H1 (cell line): Measurements from ENCODE around the gene SMYD1. TPM values are rescaled to one million over a fixed set of nuclear protein-coding genes. Genes with fewer than 3 reads are reported as not detected.

Experiments
- CTCF ChIA-PET: fragments of 300-600 bp; sonication (Branson Sonifier 250); formaldehyde crosslinking; loops from one replicate; lab custom pipeline; 2021; ENCODE audit not compliant: partially characterized antibody; lab: Charles Lee
- POLR2A ChIA-PET: fragments of 300-600 bp; sonication (Branson Sonifier 250); formaldehyde crosslinking; loops from one replicate; lab custom pipeline; 2021; ENCODE audit warnings: inconsistent platforms; ENCODE audit not compliant: partially characterized antibody; lab: Charles Lee
- DNase-seq, 2 experiments: peaks; one replicate each; pipeline versions ENCODE4 v3.0.0 to v3.0.0-alpha.2; 2010 to 2022; ENCODE audit warnings: low spot score in 2 of 2, low read depth in 1 of 2, mixed read lengths in 1 of 2
- FAIRE-seq: peaks from 2 replicates; lab custom pipeline; 2011; peaks lifted over from hg19 to GRCh38; lab: Jason Lieb, UNC
- H2AFZ ChIP-seq: 2 replicates; pipeline ENCODE4 v1.8.1; 2012; ENCODE audit warnings: low read length, inconsistent platforms
- H2AK5ac ChIP-seq: 2 replicates; pipeline ENCODE4 v1.6.1; 2013; ENCODE audit warnings: low read depth, low read length
- H2BK120ac ChIP-seq: replicated peaks from 2 replicates; pipeline ENCODE3; 2013; ENCODE audit warnings: low read depth, low read length, inconsistent platforms
- H2BK12ac ChIP-seq: 2 replicates; pipeline ENCODE4 v1.6.1; 2013; ENCODE audit warnings: low read depth, low read length
- H2BK15ac ChIP-seq: 2 replicates; pipeline ENCODE4 v1.6.1; 2013; ENCODE audit warnings: low read length
- H2BK20ac ChIP-seq: 2 replicates; pipeline ENCODE4 v1.6.1; 2013; ENCODE audit warnings: low read length
- H2BK5ac ChIP-seq: 2 replicates; pipeline ENCODE4 v1.6.1; 2013; ENCODE audit warnings: low read depth, low read length
- H3K14ac ChIP-seq: 2 replicates; pipeline ENCODE4 v1.6.1; 2013; ENCODE audit warnings: inconsistent platforms; ENCODE audit not compliant: insufficient read length
- H3K18ac ChIP-seq: 2 replicates; pipeline ENCODE4 v1.6.1; 2013; ENCODE audit warnings: low read length; ENCODE audit errors: extremely low read depth
- H3K23ac ChIP-seq: 2 replicates; pipeline ENCODE4 v1.6.1; 2013; ENCODE audit warnings: inconsistent platforms; ENCODE audit not compliant: insufficient read length
- H3K23me2 ChIP-seq: 2 replicates; pipeline ENCODE4 v1.6.1; 2013; ENCODE audit warnings: low read depth, low read length
- H3K27ac ChIP-seq: 2 replicates; pipeline ENCODE4 v1.6.1; 2011; ENCODE audit warnings: low read depth, low read length, inconsistent platforms
- H3K27me3 ChIP-seq, 4 experiments: replicated peaks in 1 of 4; 1 replicate in 1 of 4; 2 replicates in 3 of 4; pipeline versions ENCODE4 v1.6.1 to v1.8.1; 2011 to 2013; ENCODE audit warnings: low read length in 3 of 4, mild to moderate bottlenecking in 3 of 4, inconsistent platforms in 2 of 4, mixed read lengths in 2 of 4, moderate library complexity in 1 of 4; ENCODE audit not compliant: control insufficient read depth in 3 of 4, insufficient read depth in 3 of 4; ENCODE audit errors: extremely low read depth in 1 of 4
- H3K36me3 ChIP-seq, 4 experiments: 2 replicates each; pipeline versions ENCODE4 v1.6.1 to v1.8.1; 2011 to 2013; ENCODE audit warnings: mild to moderate bottlenecking in 4 of 4, low read length in 3 of 4, moderate library complexity in 2 of 4, control low read depth in 1 of 4, inconsistent platforms in 1 of 4; ENCODE audit not compliant: insufficient read depth in 4 of 4, control insufficient read depth in 2 of 4
- H3K4ac ChIP-seq: replicated peaks from 2 replicates; pipeline ENCODE3; 2013; ENCODE audit warnings: low read length, low read depth, mixed read lengths, inconsistent platforms; ENCODE audit not compliant: insufficient read length
- H3K4me1 ChIP-seq, 4 experiments: replicated peaks in 1 of 4; 1 replicate in 1 of 4; 2 replicates in 3 of 4; pipeline versions ENCODE4 v1.6.1 to v1.8.1; 2011 to 2013; ENCODE audit warnings: low read length in 3 of 4, inconsistent platforms in 2 of 4, mixed read lengths in 1 of 4; ENCODE audit not compliant: insufficient read depth in 4 of 4, control insufficient read depth in 3 of 4
- H3K4me2 ChIP-seq, 2 experiments: 2 replicates each; pipeline versions ENCODE4 v1.6.1 to v1.8.1; 2011 to 2013; ENCODE audit warnings: low read depth in 2 of 2, low read length in 2 of 2, control low read depth in 1 of 2, inconsistent platforms in 1 of 2, mild to moderate bottlenecking in 1 of 2; ENCODE audit not compliant: insufficient read depth in 1 of 2
- H3K4me3 ChIP-seq, 4 experiments: fragments of 200-600, 300-600 bp in 1 of 4; sonication (generic), shearing (Covaris generic), sonication (Bioruptor Twin) in 1 of 4; 2 replicates each; pipeline versions ENCODE4 v1.5.1 to v1.8.1; 2011 to 2016; ENCODE audit warnings: low read length in 4 of 4, low read depth in 3 of 4, control low read depth in 2 of 4, inconsistent platforms in 2 of 4, mild to moderate bottlenecking in 2 of 4, mixed read lengths in 1 of 4, moderate library complexity in 1 of 4; ENCODE audit not compliant: insufficient read depth in 2 of 4; ENCODE audit errors: extremely low read depth in 1 of 4
- H3K56ac ChIP-seq: replicated peaks from 2 replicates; pipeline ENCODE3; 2013; ENCODE audit warnings: low read depth, mild to moderate bottlenecking, mixed read lengths, low read length, inconsistent platforms; ENCODE audit not compliant: insufficient read length
- H3K79me1 ChIP-seq: 2 replicates; pipeline ENCODE4 v1.6.1; 2013; ENCODE audit warnings: low read depth, low read length, control low read depth
- H3K79me2 ChIP-seq, 2 experiments: 2 replicates each; pipeline versions ENCODE4 v1.6.1 to v1.8.1; 2012 to 2013; ENCODE audit warnings: low read length in 2 of 2, mild to moderate bottlenecking in 2 of 2, inconsistent platforms in 1 of 2; ENCODE audit not compliant: insufficient read depth in 2 of 2, control insufficient read depth in 1 of 2
- H3K9ac ChIP-seq, 4 experiments: replicated peaks in 1 of 4; 1 replicate in 1 of 4; 2 replicates in 3 of 4; pipeline versions ENCODE4 v1.6.1 to v1.8.1; 2011 to 2013; ENCODE audit warnings: low read depth in 3 of 4, low read length in 3 of 4, control low read depth in 2 of 4, mild to moderate bottlenecking in 2 of 4, moderate library complexity in 2 of 4, inconsistent platforms in 1 of 4; ENCODE audit errors: extremely low read depth in 1 of 4
- H3K9me3 ChIP-seq, 2 experiments: 2 replicates each; pipeline versions ENCODE4 v1.6.1 to v1.8.1; 2012 to 2013; ENCODE audit warnings: mild to moderate bottlenecking in 2 of 2, moderate library complexity in 2 of 2, control low read depth in 1 of 2, inconsistent platforms in 1 of 2, low read depth in 1 of 2, low read length in 1 of 2, mixed read lengths in 1 of 2; ENCODE audit not compliant: insufficient read depth in 2 of 2
- H4K20me1 ChIP-seq, 2 experiments: replicated peaks in 1 of 2; 2 replicates each; pipeline versions ENCODE3 to v1.8.1; 2011 to 2013; ENCODE audit warnings: inconsistent platforms in 2 of 2, low read length in 2 of 2, mild to moderate bottlenecking in 1 of 2; ENCODE audit not compliant: insufficient read depth in 2 of 2, control insufficient read depth in 1 of 2
- H4K5ac ChIP-seq: 2 replicates; pipeline ENCODE4 v1.6.1; 2013; ENCODE audit warnings: low read length, low read depth, mixed read lengths, inconsistent platforms; ENCODE audit not compliant: insufficient read length
- H4K8ac ChIP-seq: 2 replicates; pipeline ENCODE4 v1.8.0; 2013; ENCODE audit warnings: mild to moderate bottlenecking, moderate library complexity, low read length, inconsistent platforms; ENCODE audit not compliant: insufficient read depth; ENCODE audit errors: extremely low read depth
- H4K91ac ChIP-seq: replicated peaks from 2 replicates; pipeline ENCODE3; 2013; ENCODE audit warnings: low read length, mixed read lengths, inconsistent platforms; ENCODE audit not compliant: insufficient read length
- KDM1A ChIP-seq: fragments of 200-600, 300-600 bp; sonication (generic); IDR thresholded peaks from 2 replicates; pipeline ENCODE4 v1.7.1; 2016; ENCODE audit warnings: mild to moderate bottlenecking, low read length, borderline replicate concordance
- MAX ChIP-seq: IDR thresholded peaks from 2 replicates; pipeline ENCODE4 v1.6.1; 2012; ENCODE audit warnings: inconsistent platforms
- SUZ12 ChIP-seq: fragments of 200-600 bp; sonication (generic); IDR thresholded peaks from 2 replicates; pipeline ENCODE4 v1.6.1; 2012; ENCODE audit warnings: mild to moderate bottlenecking, inconsistent platforms, low read length, moderate library complexity, mixed read lengths
- WGBS, 2 experiments: shearing (Covaris generic) in 1 of 2; methylation state at CpG; one replicate each; pipeline versions ENCODE4 v1.1.6 to v1.1.7; 2013 to 2015; ENCODE audit warnings: low lambda C conversion rate in 2 of 2, mixed read lengths in 2 of 2, inconsistent platforms in 1 of 2, low coverage in 1 of 2, missing lambda C conversion rate in 1 of 2; ENCODE audit not compliant: insufficient replicate concordance in 2 of 2, insufficient coverage in 1 of 2, insufficient read length in 1 of 2; ENCODE audit errors: extremely low coverage in 1 of 2, missing lambda C conversion rate in 1 of 2; 5-methylcytosine and 5-hydroxymethylcytosine counted together
- polyA plus RNA-seq, 7 experiments: library from polyadenylated mRNA; depleted of rRNA in 3 of 7; stranded (reverse) in 5 of 7; unstranded in 2 of 7; fragments of >200 nt in 5 of 7; fragments of 200-250 nt in 2 of 7; gene quantifications; 1 replicate in 5 of 7; 2 replicates in 1 of 7; 4 replicates in 1 of 7; pipeline versions ENCODE4 v1.2.1 to v1.2.3, GENCODE V29; 2011 to 2013; ENCODE audit warnings: missing spikeins in 2 of 7, mixed read lengths in 2 of 7
- total RNA-seq: library from RNA; stranded (reverse); fragmentation: NEBNext Ultra II Directional; extraction: Animal tissue kit (Norgen Biotek cat#: 25700); gene quantifications from 2 replicates; pipeline ENCODE4 v1.2.1, GENCODE V29; 2021

The SMYD1 gene
- total and polyA plus RNA-seq, 2 of the 8 experiments (the other 6 are each of a cell fraction or from before 2014, with no cell fraction given) = 0.06 TPM; not detected in 1

DNA sequence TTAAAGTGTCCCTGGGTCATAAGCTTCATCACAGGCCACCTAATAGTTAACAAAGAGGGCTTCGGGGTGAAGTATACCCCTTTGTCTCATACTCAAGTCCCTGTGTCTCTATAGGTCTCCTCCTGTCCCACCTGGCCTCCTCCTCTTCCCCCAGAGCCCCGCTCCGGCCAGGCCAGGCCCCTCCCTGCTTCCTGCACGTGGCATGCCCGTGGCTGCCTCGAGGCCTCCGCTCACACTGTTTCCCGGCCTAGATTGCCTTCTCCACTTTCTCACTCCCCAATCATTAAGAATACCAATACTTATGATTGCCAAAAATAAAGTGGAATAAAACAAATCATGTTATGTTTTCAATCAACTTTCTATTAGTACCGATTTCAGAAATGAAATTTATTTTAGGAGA, 18.8 kb downstream of the SMYD1 start:
- 98% methylated on average over 9 of the region's 9 CpGs; no CpG with 5 or more reads in 1 of the 2 experiments for WGBS, 2 experiments
- no peak for FAIRE-seq
- H3K27ac ChIP-seq = no peak overlapping the region

More for the DNA sequence above, 18.8 kb downstream of the SMYD1 start:
- Histone ChIP-seq H3K14ac (no peak overlapping the region), H3K36me3 (no peaks in the 10 kb centered on the region), H3K79me2 (no peaks in the 10 kb centered on the region), H3K4me1 (peaks cover 1 to 6% (median 4%) of the 10 kb centered on the region in 4 experiments; a peak in 6 of 7 replicates), H3K56ac (no peak overlapping the region), H4K91ac (no peak overlapping the region), H3K27me3 (no peaks in the 10 kb centered on the region), H4K8ac (no peak overlapping the region), H4K5ac (no peak overlapping the region), H2BK120ac (no peak overlapping the region), H4K20me1 (no peaks in the 10 kb centered on the region), H2BK5ac (no peak overlapping the region), H3K79me1 (no peaks in the 10 kb centered on the region), H2BK15ac (no peak overlapping the region), H3K4me3 (no peak overlapping the region), H2BK12ac (no peak overlapping the region), H3K9ac (no peak overlapping the region), H3K4me2 (no peak overlapping the region), H2AK5ac (no peak overlapping the region), H3K9me3 (no peaks in the 10 kb centered on the region), H3K23ac (no peak overlapping the region), H3K18ac (no peak overlapping the region), H2BK20ac (no peak overlapping the region), H3K23me2 (no peaks in the 10 kb centered on the region), H2AFZ (no peak overlapping the region), H3K4ac (no peak overlapping the region)
- POLR2A ChIA-PET = no interaction called here
- TF ChIP-seq MAX = 0 out of 2 replicates have a peak, but pooled peaks have one; percentile 14
- TF ChIP-seq SUZ12 = no peak
- no peak for TF ChIP-seq KDM1A
- DNase-seq = no peak
- CTCF ChIA-PET = interaction anchor here (0.9 to 2.7 kb wide), 3 partner anchors 11 to 105 kb away, joined by 3 to 16 read pairs (median 3); no protein-coding TSS in a partner anchor
